Subcutaneous abdominal adipose tissue (tissue), 5 donors: ENCODE data around the gene MTHFD2L.

Experiments used
- H3K27ac ChIP-seq: one replicate; pipeline ENCODE4 v1.7.0; 2013; ENCODE audit warnings: low read depth, mild to moderate bottlenecking, inconsistent platforms, low read length, moderate library complexity
- H3K27me3 ChIP-seq, 5 donors: one replicate each; pipeline ENCODE4 v1.7.0; 2013; ENCODE audit warnings: low read length in 5 of 5, inconsistent platforms in 1 of 5; ENCODE audit not compliant: control insufficient read depth in 5 of 5, insufficient read depth in 4 of 5
- H3K36me3 ChIP-seq, 5 donors: one replicate each; pipeline ENCODE4 v1.7.0; 2013; ENCODE audit warnings: low read length in 5 of 5; ENCODE audit not compliant: control insufficient read depth in 5 of 5, insufficient read depth in 5 of 5
- H3K4me1 ChIP-seq, 5 donors: one replicate each; pipeline ENCODE4 v1.7.0; 2013; ENCODE audit warnings: low read length in 5 of 5, mild to moderate bottlenecking in 3 of 5, moderate library complexity in 1 of 5; ENCODE audit not compliant: control insufficient read depth in 5 of 5, insufficient read depth in 5 of 5
- H3K4me3 ChIP-seq, 5 donors: one replicate each; pipeline ENCODE4 v1.7.0; 2013; ENCODE audit warnings: low read length in 5 of 5, low read depth in 1 of 5
- H3K9ac ChIP-seq, 5 donors: one replicate each; pipeline ENCODE4 v1.7.0; 2013; ENCODE audit warnings: low read length in 5 of 5, mild to moderate bottlenecking in 4 of 5, moderate library complexity in 3 of 5
- H3K9me3 ChIP-seq, 5 donors: one replicate each; pipeline ENCODE4 v1.7.0; 2013; ENCODE audit warnings: low read length in 5 of 5; ENCODE audit not compliant: control insufficient read depth in 5 of 5
- donor health status: healthy.
- donor health status: healthy.
- donor health status: healthy.
- donor health status: healthy.
- donor health status: healthy.

Gene MTHFD2L

DNA sequence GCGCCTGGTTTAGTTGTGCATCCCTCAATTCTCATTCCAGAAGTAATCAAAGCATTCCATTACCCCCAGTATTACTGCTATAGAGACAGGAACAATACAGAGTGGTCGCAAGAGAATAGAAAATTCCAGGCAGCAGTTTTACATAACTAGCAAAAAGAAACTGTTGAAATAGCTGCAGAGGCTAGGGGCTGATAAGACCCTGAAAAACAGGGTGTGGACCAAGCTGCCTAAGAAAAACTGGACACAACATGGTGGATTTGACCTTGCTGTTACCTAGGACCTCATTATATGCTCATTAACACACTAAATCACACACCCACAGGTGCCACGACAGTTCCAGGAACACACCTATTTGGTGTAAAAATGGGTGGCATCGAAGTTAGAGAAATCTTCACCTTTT lies 165.7 kb downstream of the MTHFD2L start:
- Histone ChIP-seq H3K4me1 (no peaks in the 10 kb centered on the region), H3K9me3 (no peaks in the 10 kb centered on the region), H3K27me3 (peaks cover 0 to 4% (median 0%) of the 10 kb centered on the region in 5 donors), H3K27ac (no peak overlapping the region), H3K9ac (no peak overlapping the region), H3K36me3 (no peaks in the 10 kb centered on the region), H3K4me3 (no peak overlapping the region)

DNA sequence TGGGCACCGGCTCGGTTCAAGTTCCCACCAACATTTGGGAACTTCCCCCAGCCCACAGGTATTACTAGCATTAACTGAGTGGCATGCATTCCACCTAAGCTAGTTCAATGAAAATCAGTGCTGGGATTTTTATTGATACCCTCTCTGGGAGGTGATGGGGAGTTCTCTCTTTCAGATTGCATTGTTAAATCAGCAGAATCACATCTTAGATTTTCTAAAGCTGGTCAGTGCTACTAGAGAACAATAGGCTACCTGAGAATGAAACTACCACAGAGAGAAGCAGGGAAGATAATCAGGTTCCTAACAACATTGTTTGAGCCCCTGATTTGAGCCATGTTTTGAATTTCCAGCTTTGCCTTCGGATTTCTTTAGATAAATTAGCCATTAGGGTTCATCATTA lies 166.3 kb downstream of the MTHFD2L start:
- H3K9ac ChIP-seq: no peak overlapping the region
- H3K27ac ChIP-seq: no peak overlapping the region
- H3K9me3 ChIP-seq: no peaks in the 10 kb centered on the region
- no peak overlapping the region for H3K4me3 ChIP-seq
- peaks cover 0 to 4% (median 0%) of the 10 kb centered on the region in 5 donors for H3K27me3 ChIP-seq
- no peaks in the 10 kb centered on the region for H3K36me3 ChIP-seq
- H3K4me1 ChIP-seq: no peaks in the 10 kb centered on the region

DNA sequence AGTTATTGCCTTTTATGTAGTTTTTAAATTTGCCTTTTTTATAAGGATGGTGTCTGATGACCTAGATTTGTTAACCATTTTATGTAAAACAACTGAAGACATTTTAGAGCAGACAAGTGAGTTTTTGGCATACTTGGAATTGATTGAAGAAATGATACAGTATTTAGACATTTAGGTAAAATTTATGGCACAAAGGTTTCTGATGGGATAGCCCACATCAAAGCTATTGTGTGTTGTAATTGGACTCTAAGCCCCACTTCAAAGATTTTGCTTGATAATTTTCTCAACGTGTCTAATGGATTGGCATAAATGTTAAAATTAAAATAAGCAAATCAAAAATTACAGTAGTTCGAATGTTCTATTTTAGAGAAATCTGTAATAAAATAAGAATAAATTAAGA lies 168.0 kb downstream of the MTHFD2L start:
- Histone ChIP-seq H3K27ac (no peak overlapping the region), H3K9me3 (no peaks in the 10 kb centered on the region), H3K9ac (no peak overlapping the region), H3K4me3 (no peak overlapping the region), H3K27me3 (peaks cover 0 to 4% (median 0%) of the 10 kb centered on the region in 5 donors), H3K4me1 (no peaks in the 10 kb centered on the region), H3K36me3 (no peaks in the 10 kb centered on the region)

DNA sequence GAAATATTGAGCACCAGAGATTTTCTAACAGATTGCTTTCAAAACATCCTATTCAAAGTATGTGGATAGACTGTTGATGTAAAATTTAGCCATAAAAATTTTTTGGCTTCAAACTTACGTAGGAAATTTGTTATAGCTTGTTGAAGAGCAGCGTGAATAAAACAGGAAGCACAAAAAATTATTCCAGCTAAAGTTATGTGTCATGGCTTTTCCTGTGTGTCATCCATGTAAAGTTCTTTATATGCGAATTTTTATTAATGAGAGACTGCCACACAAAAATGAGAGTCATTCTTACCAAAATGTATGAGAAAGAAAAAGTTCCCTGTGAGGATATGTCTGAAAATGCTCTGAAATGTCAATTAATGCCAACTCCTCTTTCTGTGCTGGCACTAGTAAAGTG lies 169.8 kb downstream of the MTHFD2L start:
- H3K4me3 ChIP-seq: no peak overlapping the region
- peaks cover 0 to 4% (median 0%) of the 10 kb centered on the region in 5 donors for H3K27me3 ChIP-seq
- no peaks in the 10 kb centered on the region for H3K36me3 ChIP-seq
- H3K27ac ChIP-seq: no peak overlapping the region
- no peaks in the 10 kb centered on the region for H3K9me3 ChIP-seq
- no peaks in the 10 kb centered on the region for H3K4me1 ChIP-seq
- H3K9ac ChIP-seq: no peak overlapping the region

DNA sequence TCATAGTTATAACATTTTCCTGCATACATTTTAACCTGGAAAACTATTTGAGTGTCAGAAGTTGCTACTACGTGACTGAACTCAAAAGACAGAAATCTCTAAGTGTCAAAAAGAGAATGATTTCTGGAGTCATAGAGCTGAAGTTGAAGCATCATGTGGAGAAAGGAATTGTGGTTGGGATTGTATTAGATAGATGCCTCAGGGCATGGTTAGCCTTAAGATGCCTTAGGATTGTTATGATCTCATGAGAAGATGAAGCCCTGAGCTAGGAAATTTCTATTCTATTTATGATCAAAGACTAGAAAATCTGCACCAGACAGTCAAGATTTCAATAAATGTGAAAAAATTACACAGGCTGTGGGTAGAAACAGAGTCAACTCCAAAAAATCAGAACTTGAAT lies 170.6 kb downstream of the MTHFD2L start:
- no peak overlapping the region for H3K27ac ChIP-seq
- H3K27me3 ChIP-seq: peaks cover 0 to 4% (median 0%) of the 10 kb centered on the region in 5 donors
- H3K9me3 ChIP-seq: no peaks in the 10 kb centered on the region
- no peak overlapping the region for H3K4me3 ChIP-seq
- no peaks in the 10 kb centered on the region for H3K36me3 ChIP-seq
- no peak overlapping the region for H3K9ac ChIP-seq
- H3K4me1 ChIP-seq: no peaks in the 10 kb centered on the region

DNA sequence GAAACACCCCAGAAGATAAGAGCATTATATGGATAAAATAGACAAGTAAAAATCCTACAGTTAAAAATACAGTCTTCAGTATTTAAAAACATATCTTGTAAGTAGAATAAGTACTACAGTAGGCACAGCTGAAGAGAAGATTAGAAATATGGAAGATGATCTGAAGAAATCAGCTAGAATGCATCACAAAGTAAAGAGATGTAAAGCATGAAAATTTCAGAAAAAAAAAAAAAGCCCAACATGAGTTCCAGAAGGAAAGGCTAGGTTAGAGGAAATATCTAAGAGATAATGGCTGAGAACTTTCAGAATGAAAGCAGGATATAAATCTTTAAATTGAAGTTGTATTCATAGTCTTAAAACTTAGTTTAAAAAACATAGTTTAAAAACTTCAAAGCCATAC lies 171.4 kb downstream of the MTHFD2L start:
- no peaks in the 10 kb centered on the region for H3K4me1 ChIP-seq
- H3K4me3 ChIP-seq: no peak overlapping the region
- no peaks in the 10 kb centered on the region for H3K36me3 ChIP-seq
- no peak overlapping the region for H3K27ac ChIP-seq
- H3K9ac ChIP-seq: no peak overlapping the region
- peaks cover 0 to 4% (median 0%) of the 10 kb centered on the region in 5 donors for H3K27me3 ChIP-seq
- no peaks in the 10 kb centered on the region for H3K9me3 ChIP-seq

DNA sequence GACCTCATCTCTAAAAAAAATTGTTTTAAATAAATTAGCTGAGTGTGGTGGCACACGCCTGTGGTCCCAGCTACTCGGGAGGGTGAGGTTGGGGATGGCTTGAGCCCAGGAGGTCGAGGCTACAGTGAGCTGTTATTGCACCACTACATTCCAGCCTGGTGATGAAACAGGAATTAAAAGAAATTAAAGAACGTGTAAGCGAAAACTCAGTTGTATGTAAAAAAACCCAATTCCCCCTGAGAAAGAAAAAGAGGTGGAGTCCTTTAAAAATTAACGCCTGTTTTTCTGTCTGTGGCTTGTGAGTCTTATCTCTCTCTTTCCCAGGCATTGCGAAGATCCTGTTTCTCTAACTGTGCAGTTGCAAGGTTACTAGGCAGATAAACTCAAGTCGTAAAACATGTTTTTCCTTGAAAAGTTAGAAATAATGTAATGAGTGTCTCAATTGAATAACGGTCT lies 172.4 kb downstream of the MTHFD2L start:
- no peaks in the 10 kb centered on the region for H3K4me1 ChIP-seq
- H3K27me3 ChIP-seq: peaks cover 0 to 4% (median 0%) of the 10 kb centered on the region in 5 donors
- no peaks in the 10 kb centered on the region for H3K36me3 ChIP-seq
- H3K4me3 ChIP-seq: no peak overlapping the region
- no peak overlapping the region for H3K27ac ChIP-seq
- H3K9ac ChIP-seq: no peak overlapping the region
- no peaks in the 10 kb centered on the region for H3K9me3 ChIP-seq

DNA sequence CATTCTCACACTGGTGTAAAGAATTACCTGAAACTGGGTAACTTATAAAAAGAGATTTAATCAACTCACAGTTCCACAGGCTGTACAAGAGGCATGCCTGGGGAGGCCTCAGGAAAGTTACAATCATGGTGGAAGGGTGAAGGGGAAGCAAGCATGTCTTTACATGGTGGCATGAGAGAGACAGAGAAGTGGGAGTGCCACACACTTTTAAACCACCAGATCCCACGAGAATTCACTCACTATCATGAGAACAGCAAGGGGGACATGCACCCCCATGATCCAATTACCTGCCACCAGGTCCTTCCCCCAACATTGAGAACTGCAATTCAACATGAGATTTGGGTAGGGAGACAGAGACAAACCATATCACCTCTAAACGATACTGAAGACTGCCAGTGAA lies 173.3 kb downstream of the MTHFD2L start:
- no peak overlapping the region for H3K27ac ChIP-seq
- no peak overlapping the region for H3K9ac ChIP-seq
- H3K36me3 ChIP-seq: no peaks in the 10 kb centered on the region
- no peaks in the 10 kb centered on the region for H3K4me1 ChIP-seq
- H3K27me3 ChIP-seq: peaks cover 0 to 4% (median 0%) of the 10 kb centered on the region in 5 donors
- H3K4me3 ChIP-seq: no peak overlapping the region
- no peaks in the 10 kb centered on the region for H3K9me3 ChIP-seq

DNA sequence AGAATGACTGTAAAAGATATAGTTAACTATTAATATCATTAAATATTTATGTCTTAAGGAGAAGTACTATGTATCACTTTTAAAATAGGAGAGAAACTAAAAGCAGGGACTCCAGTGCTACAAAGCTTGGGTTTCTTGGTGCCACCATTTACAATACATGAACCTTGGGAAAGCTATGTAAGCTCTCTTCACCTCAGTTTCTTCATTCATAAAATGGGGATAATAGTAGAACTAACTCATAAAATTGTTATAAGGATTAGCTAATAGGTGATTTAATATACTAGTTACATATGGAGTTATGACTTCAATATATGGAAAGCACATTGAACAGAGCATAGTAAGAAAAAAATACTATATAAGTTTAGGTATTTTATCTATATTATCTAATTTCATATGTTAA lies 174.0 kb downstream of the MTHFD2L start:
- Histone ChIP-seq H3K27ac (no peak overlapping the region), H3K27me3 (peaks cover 0 to 4% (median 0%) of the 10 kb centered on the region in 5 donors), H3K4me3 (no peak overlapping the region), H3K4me1 (no peaks in the 10 kb centered on the region), H3K9me3 (no peaks in the 10 kb centered on the region), H3K36me3 (no peaks in the 10 kb centered on the region), H3K9ac (no peak overlapping the region)

DNA sequence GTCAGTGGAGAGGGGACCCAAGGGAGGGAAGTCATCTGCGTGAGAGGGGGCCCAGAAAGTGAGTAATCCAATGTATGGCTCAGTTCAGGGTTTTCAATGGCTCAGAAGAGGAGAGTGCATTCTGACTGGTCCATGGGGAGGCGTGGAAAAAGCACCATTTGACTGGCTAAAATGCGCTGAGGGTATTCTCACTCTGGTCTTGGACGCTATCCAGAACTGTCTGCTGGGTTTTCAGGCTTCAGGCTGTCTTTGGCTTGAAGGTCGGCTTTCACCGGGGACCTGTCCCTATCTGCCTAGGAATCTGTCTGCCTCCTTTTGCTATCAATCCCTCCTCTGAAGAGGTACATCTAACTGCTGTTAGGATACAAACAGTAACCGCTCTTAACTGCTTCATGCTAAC lies 176.7 kb downstream of the MTHFD2L start:
- Histone ChIP-seq H3K4me3 (no peak overlapping the region), H3K27ac (no peak overlapping the region), H3K27me3 (no peaks in the 10 kb centered on the region), H3K36me3 (no peaks in the 10 kb centered on the region), H3K9ac (no peak overlapping the region), H3K4me1 (no peaks in the 10 kb centered on the region), H3K9me3 (no peaks in the 10 kb centered on the region)
